B cell (primary cell): ENCODE measurements around the gene PIP4K2C. TPM values are rescaled to one million over a fixed set of nuclear protein-coding genes. Genes with fewer than 3 reads are reported as not detected.
A peak's percentile ranks its signal among the peaks of the same experiment; 100 is the strongest.
"Not testable (repeated sequence)": the region's sequence is repeated elsewhere in the genome, so short reads cannot be mapped to it uniquely, and the experiment has no call there.

Source experiments
- ATAC-seq: fragments of 200-7000 bp; cut with Tn5 transposase; one replicate; pipeline ENCODE4 v1.10.0; 2021; ENCODE audit warnings: low read depth, mild to moderate bottlenecking, moderate number of reproducible peaks, moderate library complexity
- CTCF ChIA-PET: fragments of 350-600 bp; sonication (Branson Sonifier 250); formaldehyde crosslinking; loops from one replicate; lab custom pipeline; 2021; ENCODE audit warnings: antibody characterized with exemption, inconsistent platforms; lab: Charles Lee
- POLR2A ChIA-PET: fragments of 350-600 bp; sonication (Branson Sonifier 250); formaldehyde crosslinking; loops from one replicate; lab custom pipeline; 2021; ENCODE audit warnings: antibody characterized with exemption; lab: Charles Lee
- DNase-seq: peaks from one replicate; pipeline ENCODE4 v3.0.0; 2013
- H2AFZ ChIP-seq: 2 replicates; pipeline ENCODE4 v1.6.1; 2012; ENCODE audit warnings: mild to moderate bottlenecking, low read depth, low read length; ENCODE audit not compliant: insufficient read depth, poor library complexity, severe bottlenecking
- H3K27ac ChIP-seq, 2 donors: 1 replicate in 1 of 2; 2 replicates in 1 of 2; pipeline ENCODE4 v1.5.1; 2012 to 2013; ENCODE audit warnings: low read length in 2 of 2, mild to moderate bottlenecking in 2 of 2, moderate library complexity in 1 of 2
- H3K27me3 ChIP-seq, 4 experiments: fragments of 200-600 bp in 1 of 4; sonication (generic) in 1 of 4; replicated peaks in 1 of 4; 1 replicate in 2 of 4; 2 replicates in 2 of 4; pipeline versions ENCODE4 v1.6.1 to v1.7.0; 2013 to 2016; ENCODE audit warnings: low read length in 3 of 4, mild to moderate bottlenecking in 2 of 4, mixed read lengths in 1 of 4, moderate library complexity in 1 of 4; ENCODE audit not compliant: insufficient read depth in 4 of 4, control insufficient read depth in 3 of 4; ENCODE audit errors: control extremely low read depth in 1 of 4
- H3K36me3 ChIP-seq, 2 experiments: replicated peaks in 1 of 2; 1 replicate in 1 of 2; 2 replicates in 1 of 2; pipeline versions ENCODE4 v1.6.1 to v1.7.1; 2013; ENCODE audit warnings: low read length in 1 of 2; ENCODE audit not compliant: insufficient read depth in 2 of 2, control insufficient read depth in 1 of 2; ENCODE audit errors: control extremely low read depth in 1 of 2, extremely low read depth in 1 of 2
- H3K4me1 ChIP-seq, 2 donors: fragments of 200-600 bp in 1 of 2; sonication (generic) in 1 of 2; 1 replicate in 1 of 2; 2 replicates in 1 of 2; pipeline versions ENCODE4 v1.5.1 to v1.6.1; 2013 to 2017; ENCODE audit warnings: low read length in 2 of 2; ENCODE audit not compliant: control insufficient read depth in 2 of 2, insufficient read depth in 2 of 2
- H3K4me2 ChIP-seq: replicated peaks from 2 replicates; pipeline ENCODE3; 2012; ENCODE audit warnings: mild to moderate bottlenecking, low read depth, low read length; ENCODE audit not compliant: poor library complexity, severe bottlenecking
- H3K4me3 ChIP-seq, 5 experiments: fragments of 200-600 bp in 1 of 5; sonication (generic) in 1 of 5; 1 replicate in 3 of 5; 2 replicates in 2 of 5; pipeline versions ENCODE4 v1.5.1 to v1.7.0; 2011 to 2016; ENCODE audit warnings: low read length in 4 of 5, mild to moderate bottlenecking in 4 of 5, low read depth in 2 of 5, control low read depth in 1 of 5, moderate library complexity in 1 of 5; ENCODE audit not compliant: insufficient read depth in 1 of 5; ENCODE audit errors: control extremely low read depth in 1 of 5, extremely low read depth in 1 of 5
- H3K79me2 ChIP-seq: fragments of 200-600 bp; sonication (generic); one replicate; pipeline ENCODE4 v1.6.0; 2016; ENCODE audit warnings: low read length; ENCODE audit not compliant: control insufficient read depth, insufficient read depth
- H3K9ac ChIP-seq: fragments of 200-600 bp; sonication (generic); 2 replicates; pipeline ENCODE4 v1.6.1; 2017; ENCODE audit warnings: mild to moderate bottlenecking, low read length, moderate library complexity
- H3K9me3 ChIP-seq, 3 donors: one replicate each; pipeline versions ENCODE4 v1.6.1 to v1.7.1; 2013; ENCODE audit warnings: low read length in 2 of 3; ENCODE audit not compliant: control insufficient read depth in 2 of 3, insufficient read depth in 1 of 3; ENCODE audit errors: control extremely low read depth in 1 of 3
- H4K20me1 ChIP-seq: 2 replicates; pipeline ENCODE4 v1.6.0; 2012; ENCODE audit warnings: mild to moderate bottlenecking, low read length; ENCODE audit not compliant: insufficient read depth, control insufficient read depth, poor library complexity, severe bottlenecking
- H3K27ac Mint-ChIP-seq: one replicate; pipeline ENCODE4 v1.8.0; 2021; ENCODE audit warnings: mixed read lengths
- H3K27me3 Mint-ChIP-seq: one replicate; pipeline ENCODE4 v1.8.0; 2021; ENCODE audit warnings: mixed read lengths
- H3K4me1 Mint-ChIP-seq: one replicate; pipeline ENCODE4 v1.8.0; 2021; ENCODE audit warnings: mixed read lengths
- H3K4me3 Mint-ChIP-seq: one replicate; pipeline ENCODE4 v1.8.0; 2021; ENCODE audit warnings: mixed read lengths
- H3K9me3 Mint-ChIP-seq: one replicate; pipeline ENCODE4 v1.8.0; 2022; ENCODE audit warnings: mixed read lengths; ENCODE audit not compliant: insufficient read depth
- CTCF ChIP-seq: fragments of 200-600 bp; IDR thresholded peaks from one replicate; pipeline ENCODE4 v1.8.0; 2022; ENCODE audit warnings: antibody characterized with exemption, mild to moderate bottlenecking
- EZH2 ChIP-seq: IDR thresholded peaks from 2 replicates; pipeline ENCODE4 v1.6.1; 2012; ENCODE audit warnings: borderline replicate concordance, low read depth, mild to moderate bottlenecking, moderate library complexity, low read length; ENCODE audit not compliant: insufficient read depth, poor library complexity, severe bottlenecking
- WGBS: methylation state at CpG from one replicate; pipeline ENCODE4 v1.1.5; 2013; ENCODE audit warnings: missing lambda C conversion rate; ENCODE audit not compliant: insufficient coverage; 5-methylcytosine and 5-hydroxymethylcytosine counted together
- intact Hi-C: fragments of 100-400 bp; cut with micrococcal nuclease; formaldehyde crosslinking; loops from one replicate; pipeline ENCODE4 v1.10.0; 2022
- polyA plus RNA-seq: library from polyadenylated mRNA; depleted of rRNA; stranded (reverse); fragments of >200 nt; gene quantifications from 2 replicates; pipeline ENCODE4 v1.2.3, GENCODE V29; 2012
- total RNA-seq, 2 donors: library from RNA; stranded (reverse); fragments of 120-200 nt in 1 of 2; gene quantifications; 1 replicate in 1 of 2; 2 replicates in 1 of 2; pipeline versions ENCODE4 v1.2.3 to v1.2.4, GENCODE V29; 2013 to 2022

The PIP4K2C gene
- total and polyA plus RNA-seq, 2 donors (not counting 1 experiment from before 2014, with no cell fraction given): 20.1 to 21.3 TPM

- Histone ChIP-seq H3K79me2 (no peaks in the 10 kb centered on the region), H3K9ac (no peak overlapping the region), H3K27ac (no peak overlapping the region), H3K27me3 (peaks cover 0 to 77% (median 45%) of the 10 kb centered on the region in 4 experiments), H3K36me3 (no peaks in the 10 kb centered on the region), H4K20me1 (peaks cover 11% of the 10 kb centered on the region), H3K4me1 (peaks cover 61 to 70% of the 10 kb centered on the region in 2 donors), H3K9me3 (peaks cover 0 to 16% (median 0%) of the 10 kb centered on the region in 3 donors), H3K4me2 (no peak overlapping the region), H3K4me3 (no peak overlapping the region), H2AFZ (no peak overlapping the region)
- Mint-ChIP-seq H3K9me3 (no peaks in the 10 kb centered on the region), H3K4me3 (no peak overlapping the region), H3K4me1 (peaks cover 68% of the 10 kb centered on the region), H3K27me3 (peaks cover 62% of the 10 kb centered on the region), H3K27ac (peak overlapping the region; percentile 26)
- ATAC-seq (no peak), DNase-seq (peak; percentile 15)
- WGBS: no CpG with 5 or more reads among the region's 3 CpGs
- intact Hi-C loops: no loop called here
- CTCF ChIA-PET: interaction anchor here (1.3 to 12.6 kb wide), 2 partner anchors 22 to 33 kb away, joined by 3 to 97 read pairs; no protein-coding TSS in a partner anchor
- POLR2A ChIA-PET: interaction anchor here (1.9 kb wide), 1 partner anchor 26 kb away, joined by 4 read pairs; the partner anchor contains the start of gene PIP4K2C
- TF ChIP-seq CTCF: no peak
- no peak for TF ChIP-seq EZH2
These were observed 25.6 kb downstream of the PIP4K2C start for GRCh38 chr12:57616383-57617101.

GRCh38 chr12:57617942-57618341, 26.9 kb downstream of the PIP4K2C start:
- peak; percentile 7 for DNase-seq
- H3K4me3 ChIP-seq: no peak overlapping the region
- POLR2A ChIA-PET: no interaction called here
- no peak overlapping the region for H2AFZ ChIP-seq
- peaks cover 0 to 18% (median 0%) of the 10 kb centered on the region in 3 donors for H3K9me3 ChIP-seq
- H3K27me3 ChIP-seq: peaks cover 0 to 79% (median 49%) of the 10 kb centered on the region in 4 experiments
- peaks cover 57 to 71% of the 10 kb centered on the region in 2 donors for H3K4me1 ChIP-seq
- Mint-ChIP-seq H3K27me3 (peaks cover 66% of the 10 kb centered on the region), H3K27ac (no peak overlapping the region), H3K9me3 (no peaks in the 10 kb centered on the region), H3K4me1 (peaks cover 68% of the 10 kb centered on the region), H3K4me3 (no peak overlapping the region)
- TF ChIP-seq EZH2 (no peak), CTCF (no peak)
- intact Hi-C loops: no loop called here
- H3K4me2 ChIP-seq: no peak overlapping the region
- H3K79me2 ChIP-seq: no peaks in the 10 kb centered on the region
- CTCF ChIA-PET: interaction anchor here (5.1 kb wide), 1 partner anchor 35 kb away, joined by 122 read pairs; no protein-coding TSS in a partner anchor
- H4K20me1 ChIP-seq: peaks cover 7% of the 10 kb centered on the region
- 61% methylated on average over 4 of the region's 11 CpGs for WGBS
- no peak for ATAC-seq
- H3K27ac ChIP-seq: no peak overlapping the region
- no peak overlapping the region for H3K9ac ChIP-seq
- no peaks in the 10 kb centered on the region for H3K36me3 ChIP-seq

GRCh38 chr12:57618431-57618830, 27.4 kb downstream of the PIP4K2C start:
- ATAC-seq, H2AFZ ChIP-seq, intact Hi-C loops, H3K4me2 ChIP-seq, POLR2A ChIA-PET, H3K4me3 Mint-ChIP-seq, H3K79me2 ChIP-seq, H3K9me3 Mint-ChIP-seq, H3K4me3 ChIP-seq, H4K20me1 ChIP-seq, H3K27ac ChIP-seq, H3K36me3 ChIP-seq, H3K9ac ChIP-seq, DNase-seq, H3K27ac Mint-ChIP-seq: not testable (repeated sequence)
- peaks cover 71% of the 10 kb centered on the region for H3K27me3 Mint-ChIP-seq
- peaks cover 63% of the 10 kb centered on the region for H3K4me1 Mint-ChIP-seq
- Histone ChIP-seq H3K27me3 (peaks cover 0 to 79% (median 49%) of the 10 kb centered on the region in 4 experiments), H3K9me3 (peaks cover 0 to 18% (median 0%) of the 10 kb centered on the region in 3 donors), H3K4me1 (peaks cover 53 to 67% of the 10 kb centered on the region in 2 donors)
- CTCF ChIA-PET: interaction anchor here (5.1 kb wide), 1 partner anchor 36 kb away, joined by 122 read pairs; no protein-coding TSS in a partner anchor
- WGBS: 81% methylated on average over 5 of the region's 6 CpGs
